Measurements from ENCODE around the gene FSTL4.

Gene FSTL4

GRCh38 chr5:133227082-133227481, 385.3 kb downstream of the FSTL4 start:
- no peak overlapping the region for H3K27ac ChIP-seq (ENCODE audit: insufficient read depth in 1 of 2, low read depth in 1 of 2, low read length in 2 of 2, poor library complexity in 1 of 2, severe bottlenecking in 2 of 2)
- H3K9me3 ChIP-seq (ENCODE audit: control extremely low read depth in 1 of 5, control insufficient read depth in 4 of 5, insufficient read depth in 2 of 5, low read depth in 1 of 5, low read length in 4 of 5) = no peaks in the 10 kb centered on the region
- WGBS (ENCODE audit: insufficient coverage) = 90% methylated on average over 2 of the region's 3 CpGs
- ChIA-PET CTCF (interaction anchor here (0.7 kb wide), 2 partner anchors 10 to 71 kb away, joined by 3 read pairs; no protein-coding TSS in a partner anchor), POLR2A (no interaction called here)
- no peaks in the 10 kb centered on the region for H3K36me3 ChIP-seq (ENCODE audit: control insufficient read depth in 4 of 4, insufficient read depth in 4 of 4, low read length in 3 of 4)
- no peak for DNase-seq
- H3K27me3 ChIP-seq (replicated peaks in 2 of 5; ENCODE audit: control insufficient read depth in 4 of 5, insufficient read depth in 5 of 5, low read length in 4 of 5) = peaks cover 0 to 4% (median 0%) of the 10 kb centered on the region in 5 experiments
- H3K4me1 ChIP-seq (ENCODE audit: control extremely low read depth in 1 of 4, control insufficient read depth in 4 of 4, insufficient read depth in 4 of 4, low read length in 3 of 4) = no peaks in the 10 kb centered on the region
- no peak overlapping the region for H3K4me3 ChIP-seq (ENCODE audit: control insufficient read depth in 1 of 7, extremely low read depth in 1 of 7, insufficient read depth in 4 of 7, low read depth in 2 of 7, low read length in 6 of 7)

DNA sequence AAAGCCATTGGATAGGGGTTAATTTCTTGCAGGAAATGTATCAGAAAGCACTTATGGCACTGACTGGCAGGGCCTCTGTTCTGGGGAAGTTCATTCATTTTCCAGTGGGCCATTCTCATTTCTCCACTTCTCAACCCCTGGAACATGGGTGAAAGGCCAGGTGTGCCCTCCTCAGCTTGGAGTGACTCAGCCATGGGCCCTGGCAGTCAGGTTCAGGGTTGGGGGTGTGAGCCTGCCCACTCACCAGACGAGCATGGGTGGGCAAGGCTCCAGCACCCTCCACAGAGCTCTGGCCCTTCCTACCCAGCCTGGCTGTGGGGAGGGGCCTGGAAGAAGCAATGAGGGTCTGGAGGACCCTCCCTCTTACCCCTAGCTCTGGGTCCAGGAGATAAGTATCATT, 386.2 kb downstream of the FSTL4 start:
- Histone ChIP-seq H3K27me3 (replicated peaks in 2 of 5; ENCODE audit: control insufficient read depth in 4 of 5, insufficient read depth in 5 of 5, low read length in 4 of 5) (peaks cover 0 to 4% (median 0%) of the 10 kb centered on the region in 5 experiments), H3K9me3 (ENCODE audit: control extremely low read depth in 1 of 5, control insufficient read depth in 4 of 5, insufficient read depth in 2 of 5, low read depth in 1 of 5, low read length in 4 of 5) (no peaks in the 10 kb centered on the region), H3K4me1 (ENCODE audit: control extremely low read depth in 1 of 4, control insufficient read depth in 4 of 4, insufficient read depth in 4 of 4, low read length in 3 of 4) (no peaks in the 10 kb centered on the region), H3K4me3 (ENCODE audit: control insufficient read depth in 1 of 7, extremely low read depth in 1 of 7, insufficient read depth in 4 of 7, low read depth in 2 of 7, low read length in 6 of 7) (no peak overlapping the region), H3K36me3 (ENCODE audit: control insufficient read depth in 4 of 4, insufficient read depth in 4 of 4, low read length in 3 of 4) (no peaks in the 10 kb centered on the region), H3K27ac (ENCODE audit: insufficient read depth in 1 of 2, low read depth in 1 of 2, low read length in 2 of 2, poor library complexity in 1 of 2, severe bottlenecking in 2 of 2) (no peak overlapping the region)
- CTCF ChIA-PET = no interaction called here
- DNase-seq = no peak
- no CpG with 5 or more reads among the region's 1 CpG for WGBS (ENCODE audit: insufficient coverage)
- POLR2A ChIA-PET = no interaction called here

- no peak for DNase-seq
- CTCF ChIA-PET = interaction anchor here (0.9 to 1.2 kb wide), 2 partner anchors 9 to 24 kb away, joined by 3 read pairs; no protein-coding TSS in a partner anchor
- Histone ChIP-seq H3K36me3 (ENCODE audit: control insufficient read depth in 4 of 4, insufficient read depth in 4 of 4, low read length in 3 of 4) (no peaks in the 10 kb centered on the region), H3K9me3 (ENCODE audit: control extremely low read depth in 1 of 5, control insufficient read depth in 4 of 5, insufficient read depth in 2 of 5, low read depth in 1 of 5, low read length in 4 of 5) (no peaks in the 10 kb centered on the region), H3K27me3 (replicated peaks in 2 of 5; ENCODE audit: control insufficient read depth in 4 of 5, insufficient read depth in 5 of 5, low read length in 4 of 5) (peaks cover 0 to 4% (median 0%) of the 10 kb centered on the region in 5 experiments), H3K4me1 (ENCODE audit: control extremely low read depth in 1 of 4, control insufficient read depth in 4 of 4, insufficient read depth in 4 of 4, low read length in 3 of 4) (no peaks in the 10 kb centered on the region), H3K4me3 (ENCODE audit: control insufficient read depth in 1 of 7, extremely low read depth in 1 of 7, insufficient read depth in 4 of 7, low read depth in 2 of 7, low read length in 6 of 7) (no peak overlapping the region), H3K27ac (ENCODE audit: insufficient read depth in 1 of 2, low read depth in 1 of 2, low read length in 2 of 2, poor library complexity in 1 of 2, severe bottlenecking in 2 of 2) (no peak overlapping the region)
- POLR2A ChIA-PET = no interaction called here
- WGBS (ENCODE audit: insufficient coverage) = 100% methylated on average over 2 of the region's 7 CpGs
Measured at GRCh38 chr5:133225671-133226152, 386.6 kb downstream of the FSTL4 start.

GRCh38 chr5:133222979-133223378, 389.4 kb downstream of the FSTL4 start:
- CTCF ChIA-PET = no interaction called here
- no peak overlapping the region for H3K27ac ChIP-seq (ENCODE audit: insufficient read depth in 1 of 2, low read depth in 1 of 2, low read length in 2 of 2, poor library complexity in 1 of 2, severe bottlenecking in 2 of 2)
- WGBS (ENCODE audit: insufficient coverage) = 84% methylated on average over 6 of the region's 8 CpGs
- H3K9me3 ChIP-seq (ENCODE audit: control extremely low read depth in 1 of 5, control insufficient read depth in 4 of 5, insufficient read depth in 2 of 5, low read depth in 1 of 5, low read length in 4 of 5) = no peaks in the 10 kb centered on the region
- no peaks in the 10 kb centered on the region for H3K27me3 ChIP-seq (replicated peaks in 2 of 5; ENCODE audit: control insufficient read depth in 4 of 5, insufficient read depth in 5 of 5, low read length in 4 of 5)
- POLR2A ChIA-PET = interaction anchor here (0.6 kb wide), 1 partner anchor 57 kb away, joined by 4 read pairs; no protein-coding TSS in a partner anchor
- DNase-seq = peak in 1 of 3 donors; percentile 10
- H3K4me3 ChIP-seq (ENCODE audit: control insufficient read depth in 1 of 7, extremely low read depth in 1 of 7, insufficient read depth in 4 of 7, low read depth in 2 of 7, low read length in 6 of 7) = no peak overlapping the region
- H3K4me1 ChIP-seq (ENCODE audit: control extremely low read depth in 1 of 4, control insufficient read depth in 4 of 4, insufficient read depth in 4 of 4, low read length in 3 of 4) = no peaks in the 10 kb centered on the region
- no peaks in the 10 kb centered on the region for H3K36me3 ChIP-seq (ENCODE audit: control insufficient read depth in 4 of 4, insufficient read depth in 4 of 4, low read length in 3 of 4)

- POLR2A ChIA-PET = interaction anchor here (0.6 kb wide), 1 partner anchor 57 kb away, joined by 4 read pairs; no protein-coding TSS in a partner anchor
- 100% methylated on average over 4 of the region's 4 CpGs for WGBS (ENCODE audit: insufficient coverage)
Measured at GRCh38 chr5:133222521-133222920, 389.8 kb downstream of the FSTL4 start.

DNA sequence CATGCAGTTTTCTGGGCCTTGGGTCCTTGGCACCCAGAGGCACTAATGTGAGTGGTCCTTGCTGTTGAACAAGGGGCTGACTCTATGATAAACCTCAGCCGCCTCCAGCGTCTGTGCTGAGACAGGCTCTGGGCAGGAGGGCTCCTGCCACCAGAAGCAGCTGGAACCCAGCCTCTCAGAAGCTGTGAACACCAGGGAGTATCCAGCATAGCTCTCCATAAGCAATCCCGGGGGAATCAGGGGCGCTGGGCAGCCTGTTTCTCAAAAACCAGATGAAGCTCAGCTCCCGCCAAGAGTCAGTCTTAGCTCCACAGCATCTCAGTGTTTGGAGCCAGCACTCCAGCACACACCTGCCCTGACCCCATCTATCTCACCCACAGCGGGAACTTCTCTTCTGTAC, 390.3 kb downstream of the FSTL4 start:
- no peak overlapping the region for H3K27ac ChIP-seq (ENCODE audit: insufficient read depth in 1 of 2, low read depth in 1 of 2, low read length in 2 of 2, poor library complexity in 1 of 2, severe bottlenecking in 2 of 2)
- 100% methylated on average over 5 of the region's 6 CpGs for WGBS (ENCODE audit: insufficient coverage)
- H3K27me3 ChIP-seq (replicated peaks in 2 of 5; ENCODE audit: control insufficient read depth in 4 of 5, insufficient read depth in 5 of 5, low read length in 4 of 5) = peaks cover 0 to under 1% (median 0%) of the 10 kb centered on the region in 5 experiments
- H3K9me3 ChIP-seq (ENCODE audit: control extremely low read depth in 1 of 5, control insufficient read depth in 4 of 5, insufficient read depth in 2 of 5, low read depth in 1 of 5, low read length in 4 of 5) = no peaks in the 10 kb centered on the region
- H3K36me3 ChIP-seq (ENCODE audit: control insufficient read depth in 4 of 4, insufficient read depth in 4 of 4, low read length in 3 of 4) = no peaks in the 10 kb centered on the region
- POLR2A ChIA-PET = no interaction called here
- no peaks in the 10 kb centered on the region for H3K4me1 ChIP-seq (ENCODE audit: control extremely low read depth in 1 of 4, control insufficient read depth in 4 of 4, insufficient read depth in 4 of 4, low read length in 3 of 4)
- no peak overlapping the region for H3K4me3 ChIP-seq (ENCODE audit: control insufficient read depth in 1 of 7, extremely low read depth in 1 of 7, insufficient read depth in 4 of 7, low read depth in 2 of 7, low read length in 6 of 7)
- no peak for DNase-seq
- CTCF ChIA-PET = interaction anchor here (1.2 kb wide), 1 partner anchor 19 kb away, joined by 3 read pairs; no protein-coding TSS in a partner anchor

More at GRCh38 chr5:133222521-133222920, 389.8 kb downstream of the FSTL4 start:
- no peak for DNase-seq
- Histone ChIP-seq H3K27ac (ENCODE audit: insufficient read depth in 1 of 2, low read depth in 1 of 2, low read length in 2 of 2, poor library complexity in 1 of 2, severe bottlenecking in 2 of 2) (no peak overlapping the region), H3K4me3 (ENCODE audit: control insufficient read depth in 1 of 7, extremely low read depth in 1 of 7, insufficient read depth in 4 of 7, low read depth in 2 of 7, low read length in 6 of 7) (no peak overlapping the region), H3K36me3 (ENCODE audit: control insufficient read depth in 4 of 4, insufficient read depth in 4 of 4, low read length in 3 of 4) (no peaks in the 10 kb centered on the region), H3K27me3 (replicated peaks in 2 of 5; ENCODE audit: control insufficient read depth in 4 of 5, insufficient read depth in 5 of 5, low read length in 4 of 5) (no peaks in the 10 kb centered on the region), H3K9me3 (ENCODE audit: control extremely low read depth in 1 of 5, control insufficient read depth in 4 of 5, insufficient read depth in 2 of 5, low read depth in 1 of 5, low read length in 4 of 5) (no peaks in the 10 kb centered on the region), H3K4me1 (ENCODE audit: control extremely low read depth in 1 of 4, control insufficient read depth in 4 of 4, insufficient read depth in 4 of 4, low read length in 3 of 4) (no peaks in the 10 kb centered on the region)
- CTCF ChIA-PET = interaction anchor here (1.2 kb wide), 1 partner anchor 18 kb away, joined by 3 read pairs; no protein-coding TSS in a partner anchor

DNA sequence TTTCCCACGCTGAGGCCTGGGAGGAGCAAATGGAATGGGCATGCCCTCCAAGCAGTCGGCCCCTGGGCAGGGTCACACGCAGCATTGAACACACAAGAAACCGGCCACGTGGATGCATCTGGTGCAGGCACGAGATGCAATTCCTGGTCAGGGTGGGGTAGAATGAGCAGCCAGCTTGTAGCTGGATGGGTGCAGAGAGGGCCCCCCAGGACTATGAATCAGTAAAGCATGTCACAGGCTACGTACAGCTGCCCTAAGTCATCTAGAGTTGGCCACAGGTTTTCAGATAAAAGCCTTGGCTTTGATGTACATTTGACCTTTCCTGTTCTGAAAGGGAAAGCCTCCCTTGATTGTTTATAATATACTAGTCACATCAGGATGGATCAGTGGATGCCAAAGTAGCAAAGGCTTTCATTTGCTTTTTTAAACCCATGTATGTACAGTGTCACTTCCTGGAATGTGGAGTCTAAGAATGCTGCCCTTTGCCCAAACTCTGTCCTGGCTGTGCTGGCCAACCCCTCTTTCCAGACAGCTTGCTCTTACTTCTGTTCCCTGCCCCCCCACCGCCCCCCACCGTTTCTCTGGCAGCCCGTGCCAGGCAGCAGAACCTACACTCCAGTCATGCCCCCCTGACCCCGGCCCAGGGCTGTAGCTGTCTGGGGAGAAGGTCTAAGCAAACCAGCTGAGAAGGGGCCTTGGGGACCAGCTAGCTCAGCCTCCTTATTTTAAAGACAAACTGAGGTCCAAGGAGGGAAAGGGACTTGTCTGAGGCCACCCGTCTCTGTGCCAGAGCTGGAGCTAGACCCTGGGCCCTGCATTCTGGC, 391.3 kb downstream of the FSTL4 start:
- Histone ChIP-seq H3K27ac (ENCODE audit: insufficient read depth in 1 of 2, low read depth in 1 of 2, low read length in 2 of 2, poor library complexity in 1 of 2, severe bottlenecking in 2 of 2) (no peak overlapping the region), H3K9me3 (ENCODE audit: control extremely low read depth in 1 of 5, control insufficient read depth in 4 of 5, insufficient read depth in 2 of 5, low read depth in 1 of 5, low read length in 4 of 5) (no peaks in the 10 kb centered on the region), H3K4me3 (ENCODE audit: control insufficient read depth in 1 of 7, extremely low read depth in 1 of 7, insufficient read depth in 4 of 7, low read depth in 2 of 7, low read length in 6 of 7) (no peak overlapping the region), H3K36me3 (ENCODE audit: control insufficient read depth in 4 of 4, insufficient read depth in 4 of 4, low read length in 3 of 4) (no peaks in the 10 kb centered on the region), H3K4me1 (ENCODE audit: control extremely low read depth in 1 of 4, control insufficient read depth in 4 of 4, insufficient read depth in 4 of 4, low read length in 3 of 4) (no peaks in the 10 kb centered on the region), H3K27me3 (replicated peaks in 2 of 5; ENCODE audit: control insufficient read depth in 4 of 5, insufficient read depth in 5 of 5, low read length in 4 of 5) (peaks cover 0 to 3% (median 0%) of the 10 kb centered on the region in 5 experiments)
- 96% methylated on average over 9 of the region's 12 CpGs for WGBS (ENCODE audit: insufficient coverage)
- POLR2A ChIA-PET = no interaction called here
- DNase-seq = no peak
- CTCF ChIA-PET = interaction anchor here (1.2 kb wide), 1 partner anchor 20 kb away, joined by 3 read pairs; no protein-coding TSS in a partner anchor

Data from common myeloid progenitor, CD34-positive (primary cell).